Limb (tissue), 2 donors: ENCODE data around the gene NPTX2.

Experiments used
- DNase-seq, 2 donors: peaks; one replicate each; pipeline ENCODE4 v3.0.0-alpha.2; 2016; ENCODE audit errors: extremely low spot score in 2 of 2

The NPTX2 gene

GRCh38 chr7:98653601-98654310, 36.7 kb downstream of the NPTX2 start:
- DNase-seq, result no peak

DNA sequence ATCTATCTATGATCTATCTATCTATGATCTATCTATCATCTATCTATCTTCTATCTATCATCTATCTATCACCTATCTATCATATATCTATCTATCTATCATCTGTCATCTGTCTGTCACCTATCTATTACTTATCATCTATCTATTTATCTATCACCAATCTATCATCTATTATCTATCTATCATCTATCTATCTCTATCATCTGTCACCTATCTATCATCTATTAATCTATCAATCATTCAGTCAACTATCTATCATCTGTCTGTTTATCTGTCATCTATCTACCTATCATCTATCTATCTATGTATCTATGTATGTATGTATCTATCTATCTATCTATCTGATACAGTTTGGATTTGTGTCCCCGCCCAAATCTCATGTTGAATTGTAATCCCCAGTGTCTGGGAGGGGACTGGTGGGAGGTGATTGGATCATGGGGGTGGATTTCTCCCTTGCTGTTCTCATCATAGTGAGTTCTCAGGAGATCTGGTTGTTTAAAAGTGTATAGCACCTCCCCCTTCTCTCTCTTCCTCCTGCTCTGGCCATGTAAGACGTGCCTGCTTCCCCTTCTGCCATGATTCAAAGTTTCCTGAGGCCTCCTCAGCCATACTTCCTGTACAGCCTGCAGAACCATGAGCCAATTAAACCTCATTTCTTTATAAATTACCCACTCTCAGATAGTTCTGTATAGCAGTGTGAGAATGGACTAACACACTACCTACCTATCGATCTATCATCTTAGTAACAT, 37.6 kb downstream of the NPTX2 start:
- DNase-seq, result no peak

DNA sequence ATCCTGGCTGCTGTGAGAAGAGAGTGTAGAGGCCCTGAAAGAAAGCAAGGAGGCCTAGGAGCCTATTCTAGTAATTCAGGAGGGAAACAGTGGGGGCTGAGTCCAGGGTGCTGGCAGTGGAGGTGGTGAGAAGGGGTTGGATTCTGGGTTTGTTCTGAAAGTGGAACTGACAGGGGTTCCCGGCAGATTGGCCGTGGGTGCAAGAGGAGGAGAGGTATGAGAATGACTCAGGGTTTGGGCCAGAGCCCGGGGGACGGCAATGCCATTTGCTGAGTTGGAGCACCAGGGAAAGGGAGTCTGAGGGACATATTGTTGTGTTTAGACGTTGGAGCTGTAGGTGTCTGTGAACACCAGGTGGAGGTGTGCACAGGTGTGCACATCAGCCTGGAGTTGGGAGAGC, 38.5 kb downstream of the NPTX2 start:
- DNase-seq, result no peak

DNA sequence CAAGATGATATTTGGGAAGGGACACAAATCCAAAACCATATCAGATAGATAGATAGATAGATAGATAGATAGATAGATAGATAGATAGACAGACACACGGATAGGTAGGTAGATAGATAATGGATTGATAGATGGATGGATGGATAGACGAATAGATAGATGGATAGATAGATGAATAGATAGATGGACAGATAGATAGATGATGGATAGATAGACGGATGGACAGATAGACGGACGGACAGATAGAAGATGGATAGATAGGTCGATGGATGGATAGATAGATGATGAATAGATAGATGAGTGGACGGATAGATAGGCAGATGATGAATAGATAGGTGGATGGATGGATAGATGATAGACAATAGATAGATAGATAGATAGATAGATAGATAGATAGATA, 39.8 kb downstream of the NPTX2 start:
- no peak for DNase-seq

DNA sequence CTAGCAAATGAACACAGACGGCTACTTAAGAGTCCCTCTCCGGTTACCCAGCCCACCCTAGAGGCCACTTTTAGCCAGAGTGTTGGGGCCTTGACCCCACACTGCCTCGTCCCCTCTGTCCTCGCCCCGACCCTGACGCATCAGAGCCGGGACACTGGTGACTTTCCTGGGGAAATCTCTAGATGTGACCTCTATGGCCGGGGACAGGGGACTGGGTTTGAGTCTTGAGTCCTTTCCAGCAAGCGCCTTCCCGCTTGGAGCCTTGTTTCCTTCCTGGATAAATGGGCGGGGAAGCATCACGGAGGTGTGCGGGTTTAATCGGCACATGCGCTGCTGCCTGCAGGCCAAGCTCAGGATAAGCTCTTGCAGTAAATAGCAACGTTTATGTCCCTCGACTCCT, 40.7 kb downstream of the NPTX2 start:
- DNase-seq, result no peak

DNA sequence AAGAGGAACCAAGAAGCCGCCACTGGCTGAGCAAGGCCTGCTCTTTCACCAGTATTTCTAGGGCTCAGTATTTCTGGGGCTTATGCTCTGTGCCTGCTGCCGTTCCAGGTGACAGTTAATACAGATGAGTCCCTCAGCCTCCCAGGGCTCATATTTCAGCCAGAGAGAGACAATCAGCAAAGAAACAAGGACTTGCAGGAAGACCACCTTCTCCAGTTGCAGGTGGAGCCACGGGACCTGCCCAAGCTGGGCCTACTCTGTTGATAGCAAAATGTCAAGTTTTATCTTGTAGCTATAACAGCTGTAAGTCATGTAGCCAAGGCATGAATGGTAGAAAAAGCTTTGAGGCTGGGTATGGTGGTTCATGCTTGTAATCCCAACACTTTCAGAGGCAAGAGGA, 42.7 kb downstream of the NPTX2 start:
- no peak for DNase-seq

GRCh38 chr7:98661607-98662006, 44.5 kb downstream of the NPTX2 start:
- DNase-seq, result no peak

DNA sequence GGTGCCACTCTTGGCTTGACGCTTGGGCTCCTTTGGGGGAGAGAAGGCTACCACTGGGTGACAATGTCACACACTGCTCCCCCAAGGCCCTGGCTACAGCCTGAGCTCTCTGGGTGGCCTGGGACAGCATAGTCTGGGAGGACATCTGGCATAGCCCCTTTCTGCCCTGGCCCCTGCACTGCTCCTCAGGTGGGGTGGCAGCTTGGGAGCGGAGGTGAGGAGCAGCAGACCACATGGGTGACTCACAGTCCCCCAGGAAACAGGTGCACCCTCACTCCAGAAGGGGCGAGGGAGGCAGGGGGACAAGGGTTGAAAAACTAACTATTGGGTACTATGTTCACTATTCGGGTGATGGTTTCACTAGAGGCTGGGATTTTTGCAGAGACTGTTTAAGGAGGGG, 45.2 kb downstream of the NPTX2 start:
- DNase-seq, result no peak

DNA sequence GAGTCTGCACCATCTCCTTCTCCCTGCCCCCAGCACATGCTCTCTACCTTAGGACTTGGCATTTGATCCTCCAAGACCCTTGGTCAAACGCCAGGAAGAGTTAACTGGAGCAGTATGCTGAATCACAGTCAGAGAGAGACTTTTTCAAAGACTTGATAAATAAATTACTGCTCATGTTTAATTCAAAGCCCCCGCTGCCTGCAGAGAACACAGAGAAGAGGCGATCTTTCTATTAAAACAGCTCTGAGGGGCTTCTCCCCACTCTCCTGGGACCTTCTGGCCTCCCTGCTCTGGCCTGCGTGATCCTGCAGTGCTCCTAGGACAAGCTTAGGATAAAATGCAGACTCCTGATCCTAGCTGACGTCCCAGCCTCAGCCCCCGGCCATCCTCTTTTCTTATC, 47.8 kb downstream of the NPTX2 start:
- DNase-seq, result no peak

DNA sequence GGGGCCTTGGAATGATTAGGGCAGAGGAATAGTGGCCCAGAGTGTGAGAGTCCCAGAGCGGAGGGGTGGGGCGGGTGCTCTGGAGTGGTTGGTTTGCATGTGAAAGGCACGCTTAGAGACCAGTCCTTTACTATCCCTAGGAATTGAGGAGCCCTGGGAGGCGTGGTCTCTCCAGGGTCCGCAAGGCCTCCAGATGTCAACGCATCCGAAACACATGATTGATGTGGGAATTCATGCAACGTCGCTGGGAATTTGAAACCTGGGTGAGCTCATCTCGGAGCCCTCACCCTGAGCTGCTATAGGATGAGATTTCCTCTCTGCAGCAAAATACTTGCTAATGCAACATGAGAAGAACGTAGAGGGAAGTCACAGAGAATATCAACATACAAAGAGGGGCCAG, 51.2 kb downstream of the NPTX2 start:
- peak; percentile 44 to 46 for DNase-seq

DNA sequence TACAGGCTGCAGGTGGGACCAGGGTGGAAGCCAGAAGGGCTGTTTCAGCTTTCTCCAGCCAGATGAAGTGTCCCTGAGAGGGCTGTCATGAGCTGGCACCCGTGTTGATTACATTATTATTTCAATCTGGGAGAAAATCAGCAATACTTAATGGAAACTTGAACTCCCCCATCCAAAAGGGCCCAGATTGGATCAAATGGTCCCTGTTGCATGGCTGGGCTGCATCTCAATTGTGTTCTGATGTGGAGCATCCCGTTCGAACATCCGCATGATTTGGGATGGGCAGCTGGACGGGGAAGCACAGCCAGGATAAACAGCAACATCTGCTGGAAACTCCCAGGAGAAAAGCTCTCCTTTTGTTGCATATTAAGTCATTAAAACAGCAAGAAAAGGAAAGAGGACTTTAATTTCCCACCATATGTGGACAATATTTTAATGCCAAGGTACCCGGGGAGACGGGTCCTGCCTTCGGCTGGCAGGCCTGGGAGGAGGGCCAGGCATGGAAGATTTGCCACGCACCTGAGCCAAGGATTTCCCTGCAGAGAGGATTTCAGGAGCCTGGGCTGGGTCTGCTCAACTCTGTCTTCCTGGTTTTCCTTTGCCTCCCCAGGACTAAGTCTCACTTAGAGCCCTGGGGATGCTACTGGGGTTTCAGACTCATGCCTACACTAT, 52.4 kb downstream of the NPTX2 start:
- peak; percentile 41 to 54 for DNase-seq

GRCh38 chr7:98670186-98670585, 53.1 kb downstream of the NPTX2 start:
- DNase-seq, result no peak

DNA sequence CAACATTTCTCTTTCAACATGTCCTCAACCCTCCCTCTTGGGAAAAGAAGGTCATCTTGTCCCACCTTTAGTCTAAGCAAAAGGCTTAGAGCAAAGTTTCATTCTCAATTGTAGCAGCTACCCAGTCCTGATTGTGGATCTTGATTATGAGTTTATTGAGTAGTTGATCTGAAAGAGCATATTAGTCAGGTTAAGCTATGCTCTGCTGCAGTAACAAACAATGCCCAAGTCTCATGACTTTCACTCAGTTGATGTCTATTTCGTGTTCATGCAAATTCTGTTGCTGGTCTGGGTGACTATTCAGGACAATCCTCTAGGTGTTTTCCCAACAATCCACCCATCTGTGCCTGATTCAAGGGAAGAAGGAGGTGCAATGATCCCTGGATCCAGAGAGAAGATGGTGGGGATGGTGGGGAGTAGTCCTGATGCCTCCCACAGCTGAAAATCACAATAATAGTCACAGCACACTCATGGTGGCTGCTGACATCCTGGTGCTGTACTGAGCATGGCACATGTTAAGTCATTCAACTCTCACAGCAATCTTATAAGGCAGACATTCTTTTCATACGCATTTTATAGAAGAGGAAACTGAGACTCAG, 54.7 kb downstream of the NPTX2 start:
- no peak for DNase-seq

DNA sequence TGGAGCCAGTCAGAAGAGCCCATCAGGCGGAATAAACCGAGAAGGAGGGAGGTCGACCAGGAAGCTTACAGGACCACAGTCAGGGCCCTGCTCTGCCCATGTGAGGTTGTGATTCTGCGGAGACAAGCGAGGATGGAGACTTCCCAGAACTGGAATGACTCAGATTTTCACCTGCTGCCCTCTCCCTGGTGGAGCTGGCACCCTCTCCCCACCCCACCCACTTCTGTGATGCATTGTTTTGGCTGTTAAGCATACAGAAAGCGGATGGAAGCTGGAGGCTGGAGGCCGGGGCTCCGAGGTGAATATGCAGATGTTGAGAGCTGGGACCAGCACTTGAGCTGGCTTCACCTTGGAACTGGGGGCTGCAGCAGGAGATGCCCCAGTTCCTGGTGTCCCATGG, 57.4 kb downstream of the NPTX2 start:
- no peak for DNase-seq

DNA sequence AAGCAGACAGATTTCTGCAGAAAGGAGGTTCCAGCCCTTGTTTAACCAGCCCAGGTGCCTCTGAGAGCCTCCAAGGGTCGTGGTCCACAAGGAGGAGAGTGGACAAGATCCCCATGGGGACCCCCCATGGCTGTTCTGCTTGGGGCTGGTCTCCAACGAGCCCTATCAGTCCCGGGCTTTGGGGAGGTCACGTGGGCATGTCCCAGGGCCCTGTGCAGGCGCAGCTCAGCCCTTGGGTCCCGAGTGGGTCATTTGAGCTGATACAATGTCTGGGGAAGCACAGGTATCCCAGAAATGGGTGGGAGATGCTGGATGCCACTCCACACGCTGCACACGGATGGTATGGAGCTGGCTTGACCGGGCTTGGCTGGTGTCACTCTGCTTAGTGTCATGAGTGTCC, 57.8 kb downstream of the NPTX2 start:
- DNase-seq, result no peak

GRCh38 chr7:98678215-98678614, 61.1 kb downstream of the NPTX2 start:
- DNase-seq, result no peak
